ENCODE measurements around the gene MYO3B.

MYO3B gene

DNA sequence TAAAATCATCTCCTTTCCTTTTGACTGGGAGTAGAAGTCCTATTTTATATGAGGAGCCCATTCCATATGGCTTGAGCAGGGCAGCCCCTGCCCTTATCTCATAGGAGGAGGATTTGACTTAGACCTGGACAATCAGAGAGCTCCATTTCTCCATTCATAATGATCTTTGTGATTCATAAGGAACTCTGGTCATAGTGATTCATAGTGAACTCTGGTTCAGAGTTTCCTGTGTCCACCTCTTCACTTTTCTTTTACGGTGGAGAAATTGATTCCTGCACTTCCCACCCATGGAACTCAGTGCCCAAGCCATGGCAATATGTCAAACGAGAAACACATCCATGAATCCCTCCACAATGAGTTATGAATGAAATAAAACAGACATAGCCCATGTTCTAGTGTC lies 12.8 kb upstream of the MYO3B start:
- DNase-seq (ENCODE audit: low read depth): peak; percentile 5
- Histone ChIP-seq H3K36me3 (ENCODE audit: control insufficient read depth, insufficient read depth, low read length, severe bottlenecking) (no peaks in the 10 kb centered on the region), H3K9ac (ENCODE audit: low read length) (no peak overlapping the region), H3K27me3 (replicated peaks; ENCODE audit: control insufficient read depth, insufficient read depth, low read length) (no peaks in the 10 kb centered on the region), H3K9me3 (ENCODE audit: control insufficient read depth, low read length) (no peaks in the 10 kb centered on the region), H3K4me3 (ENCODE audit: low read length) (no peak overlapping the region), H3K4me1 (ENCODE audit: control insufficient read depth, insufficient read depth, low read length) (peaks cover 41% of the 10 kb centered on the region)

DNA sequence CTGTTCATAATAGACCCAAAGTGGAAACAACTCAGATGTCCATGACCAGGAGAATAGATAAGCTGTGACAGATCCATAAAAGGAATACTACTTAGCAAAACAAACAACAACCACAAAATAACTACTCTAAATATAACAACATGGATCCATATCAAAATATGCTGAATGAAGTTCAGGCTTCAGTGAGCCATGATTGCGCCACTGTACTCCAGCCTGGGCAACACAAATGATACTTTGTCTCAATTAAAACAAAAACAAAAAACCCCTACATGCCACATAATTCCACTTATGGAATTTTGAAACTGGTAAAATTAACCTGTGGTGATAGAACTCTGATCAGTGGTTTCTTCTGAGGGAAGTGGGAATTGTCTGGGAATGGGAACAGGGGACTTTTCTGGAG lies 11.2 kb upstream of the MYO3B start:
- Histone ChIP-seq H3K9me3 (ENCODE audit: control insufficient read depth, low read length) (no peaks in the 10 kb centered on the region), H3K9ac (ENCODE audit: low read length) (no peak overlapping the region), H3K4me1 (ENCODE audit: control insufficient read depth, insufficient read depth, low read length) (peaks cover 41% of the 10 kb centered on the region), H3K4me3 (ENCODE audit: low read length) (no peak overlapping the region), H3K27me3 (replicated peaks; ENCODE audit: control insufficient read depth, insufficient read depth, low read length) (no peaks in the 10 kb centered on the region), H3K36me3 (ENCODE audit: control insufficient read depth, insufficient read depth, low read length, severe bottlenecking) (no peaks in the 10 kb centered on the region)
- DNase-seq (ENCODE audit: low read depth): peak; percentile 17

DNA sequence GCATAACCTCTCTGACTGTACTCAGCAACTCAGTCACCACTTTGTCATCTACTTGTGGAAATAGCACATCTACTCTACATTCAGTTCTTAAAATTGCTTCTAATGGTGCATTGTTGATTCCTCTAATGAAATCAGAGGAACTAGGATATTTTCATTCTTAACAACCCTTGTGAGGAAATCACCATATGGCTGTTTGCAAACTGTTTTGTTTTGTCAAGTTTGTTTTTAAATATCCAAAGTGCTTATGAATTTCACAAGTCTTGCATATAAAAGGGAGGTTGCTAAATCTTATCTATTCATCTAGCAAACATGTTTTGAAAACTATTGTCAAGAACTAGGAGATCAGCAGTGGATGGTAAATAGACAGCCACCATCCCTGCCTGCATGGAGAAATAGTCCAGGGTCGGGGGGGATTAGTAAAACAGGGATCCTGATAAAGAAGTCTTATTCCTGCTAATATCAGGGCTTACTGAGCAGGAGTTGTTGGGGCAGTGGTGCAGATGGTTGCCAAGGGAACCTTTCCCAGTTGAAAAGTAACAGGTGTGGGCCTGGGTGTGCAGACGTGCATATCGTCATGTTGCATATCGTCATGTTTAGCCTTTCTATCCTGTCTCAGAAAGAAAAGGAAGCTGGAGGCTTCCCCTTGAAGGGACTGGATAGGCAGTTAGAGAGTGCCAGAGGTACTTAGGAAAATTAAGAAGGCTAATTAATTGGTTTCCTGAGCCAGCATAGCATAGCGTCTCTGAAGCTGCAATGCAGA lies 7.5 kb upstream of the MYO3B start:
- no peaks in the 10 kb centered on the region for H3K27me3 ChIP-seq (replicated peaks; ENCODE audit: control insufficient read depth, insufficient read depth, low read length)
- no peak for DNase-seq (ENCODE audit: low read depth)
- no peak overlapping the region for H3K4me3 ChIP-seq (ENCODE audit: low read length)
- H3K36me3 ChIP-seq (ENCODE audit: control insufficient read depth, insufficient read depth, low read length, severe bottlenecking): no peaks in the 10 kb centered on the region
- peaks cover 17% of the 10 kb centered on the region for H3K4me1 ChIP-seq (ENCODE audit: control insufficient read depth, insufficient read depth, low read length)
- no peak overlapping the region for H3K9ac ChIP-seq (ENCODE audit: low read length)
- H3K9me3 ChIP-seq (ENCODE audit: control insufficient read depth, low read length): no peaks in the 10 kb centered on the region

DNA sequence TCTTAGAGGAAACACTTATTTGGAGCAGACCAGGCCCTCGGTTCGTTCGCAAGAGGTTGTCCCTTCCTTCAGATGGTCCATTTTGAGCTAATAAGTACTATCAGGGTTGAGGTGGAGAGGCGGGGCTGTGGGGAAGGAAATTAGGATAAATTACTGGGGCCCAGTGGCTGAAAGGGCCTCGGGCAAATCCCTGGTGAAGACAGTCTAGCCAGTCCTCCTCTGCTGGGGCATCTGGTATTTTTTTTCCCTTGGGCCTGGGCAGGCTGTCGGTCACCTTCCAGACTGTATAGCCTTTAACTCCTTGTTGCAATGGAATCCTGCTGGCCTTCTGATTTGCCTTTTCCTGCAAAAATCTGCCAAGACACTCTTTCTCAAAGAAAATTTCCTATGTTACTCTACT lies 1.7 kb upstream of the MYO3B start:
- no peak for DNase-seq (ENCODE audit: low read depth)
- no peak overlapping the region for H3K9ac ChIP-seq (ENCODE audit: low read length)
- H3K27me3 ChIP-seq (replicated peaks; ENCODE audit: control insufficient read depth, insufficient read depth, low read length): no peaks in the 10 kb centered on the region
- H3K4me3 ChIP-seq (ENCODE audit: low read length): no peak overlapping the region
- no peaks in the 10 kb centered on the region for H3K9me3 ChIP-seq (ENCODE audit: control insufficient read depth, low read length)
- H3K36me3 ChIP-seq (ENCODE audit: control insufficient read depth, insufficient read depth, low read length, severe bottlenecking): no peaks in the 10 kb centered on the region
- H3K4me1 ChIP-seq (ENCODE audit: control insufficient read depth, insufficient read depth, low read length): peaks cover 17% of the 10 kb centered on the region

DNA sequence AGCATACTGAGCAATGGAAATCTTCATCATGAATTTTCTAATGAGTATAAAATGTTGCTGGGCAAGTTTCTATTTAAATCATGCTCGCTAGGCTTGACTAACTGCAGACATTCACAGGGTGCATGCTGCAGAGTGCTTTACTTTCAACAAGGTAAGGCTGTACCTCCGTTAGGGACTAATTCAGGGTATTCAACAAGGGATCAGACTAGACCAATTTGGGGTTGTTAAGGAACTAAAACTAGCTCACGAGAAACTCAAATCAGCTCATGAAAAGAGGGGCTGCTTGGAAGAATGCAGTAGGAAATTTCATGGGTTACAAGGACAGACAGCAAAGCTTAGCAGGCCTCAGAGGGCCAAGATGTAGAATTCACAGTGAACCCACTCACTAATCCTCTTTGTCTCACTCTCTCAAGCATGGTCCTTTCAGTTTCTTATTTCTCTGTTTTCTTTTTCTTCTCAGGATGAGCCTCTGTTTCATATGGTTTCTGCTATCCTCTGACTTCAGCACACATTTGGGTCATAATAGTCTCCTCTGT lies 2.2 kb downstream of the MYO3B start:
- Histone ChIP-seq H3K4me3 (ENCODE audit: low read length) (no peak overlapping the region), H3K9ac (ENCODE audit: low read length) (no peak overlapping the region), H3K27me3 (replicated peaks; ENCODE audit: control insufficient read depth, insufficient read depth, low read length) (no peaks in the 10 kb centered on the region), H3K36me3 (ENCODE audit: control insufficient read depth, insufficient read depth, low read length, severe bottlenecking) (no peaks in the 10 kb centered on the region), H3K4me1 (ENCODE audit: control insufficient read depth, insufficient read depth, low read length) (peaks cover 17% of the 10 kb centered on the region), H3K9me3 (ENCODE audit: control insufficient read depth, low read length) (peaks cover 2% of the 10 kb centered on the region)
- DNase-seq (ENCODE audit: low read depth): no peak

DNA sequence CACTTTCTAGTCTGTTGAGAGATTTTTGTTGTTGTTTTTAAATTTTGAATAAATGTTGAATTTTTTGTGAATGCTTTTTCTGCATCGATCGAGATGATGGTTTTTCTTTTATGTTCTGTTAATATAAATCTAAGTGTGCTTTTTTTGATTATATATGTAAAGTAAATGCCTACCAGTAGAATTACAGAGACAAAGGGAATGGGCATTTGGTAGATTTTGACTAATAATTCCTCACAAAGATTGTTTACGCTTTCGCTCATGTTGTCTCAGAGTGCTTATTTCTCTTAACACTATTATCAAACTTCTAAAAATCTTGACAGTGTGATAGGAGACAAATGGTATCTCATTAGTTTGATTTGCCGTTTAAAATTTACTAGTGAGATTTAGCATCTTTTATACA lies 3.7 kb downstream of the MYO3B start:
- peaks cover 17% of the 10 kb centered on the region for H3K4me1 ChIP-seq (ENCODE audit: control insufficient read depth, insufficient read depth, low read length)

DNA sequence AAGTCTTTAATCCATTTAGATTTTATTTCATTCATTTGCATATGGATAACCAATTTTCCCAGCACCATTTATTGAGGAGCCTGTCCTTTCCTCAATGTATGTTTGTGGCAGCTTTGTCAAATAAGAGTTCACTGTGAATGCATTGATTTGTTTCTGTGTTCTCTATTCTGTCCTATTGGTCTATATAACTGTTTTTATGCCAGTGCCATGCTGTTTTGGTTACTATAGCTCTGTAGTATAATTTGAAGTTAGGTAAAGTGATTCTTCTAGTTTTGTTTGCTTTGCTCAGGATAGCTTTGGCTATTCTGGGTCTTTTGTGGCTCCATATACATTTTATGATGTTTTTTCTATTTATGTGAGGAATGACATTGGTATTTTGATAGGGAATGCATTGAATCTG lies 7.4 kb downstream of the MYO3B start:
- no peak overlapping the region for H3K4me3 ChIP-seq (ENCODE audit: low read length)
- no peaks in the 10 kb centered on the region for H3K36me3 ChIP-seq (ENCODE audit: control insufficient read depth, insufficient read depth, low read length, severe bottlenecking)
- no peaks in the 10 kb centered on the region for H3K4me1 ChIP-seq (ENCODE audit: control insufficient read depth, insufficient read depth, low read length)
- no peak overlapping the region for H3K9ac ChIP-seq (ENCODE audit: low read length)
- H3K27me3 ChIP-seq (replicated peaks; ENCODE audit: control insufficient read depth, insufficient read depth, low read length): no peaks in the 10 kb centered on the region
- DNase-seq (ENCODE audit: low read depth): no peak
- peaks cover 33% of the 10 kb centered on the region for H3K9me3 ChIP-seq (ENCODE audit: control insufficient read depth, low read length)

More for the DNA sequence above, 3.7 kb downstream of the MYO3B start:
- Histone ChIP-seq H3K9me3 (ENCODE audit: control insufficient read depth, low read length) (peaks cover 15% of the 10 kb centered on the region), H3K36me3 (ENCODE audit: control insufficient read depth, insufficient read depth, low read length, severe bottlenecking) (no peaks in the 10 kb centered on the region), H3K4me3 (ENCODE audit: low read length) (no peak overlapping the region), H3K9ac (ENCODE audit: low read length) (no peak overlapping the region), H3K27me3 (replicated peaks; ENCODE audit: control insufficient read depth, insufficient read depth, low read length) (no peaks in the 10 kb centered on the region)
- DNase-seq (ENCODE audit: low read depth): no peak

DNA sequence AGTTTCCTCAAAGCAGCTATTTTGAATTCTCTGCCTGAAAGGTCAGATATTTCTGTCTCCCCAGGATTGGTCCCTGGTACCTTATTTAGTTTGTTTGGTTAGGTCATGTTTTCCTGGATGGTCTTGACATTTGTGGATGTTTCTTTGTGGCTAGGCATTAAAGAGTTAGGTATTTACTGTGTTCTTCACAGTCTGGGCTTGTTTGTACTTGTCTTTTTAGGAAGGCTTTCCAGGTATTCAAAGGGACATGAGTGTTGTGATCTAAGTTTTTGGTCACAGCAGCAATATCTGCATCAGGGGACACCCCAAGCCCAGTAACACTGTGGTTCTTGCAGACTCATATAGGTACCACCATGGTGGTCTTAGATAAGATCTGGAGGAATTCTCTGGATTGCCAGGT lies 11.8 kb downstream of the MYO3B start:
- H3K36me3 ChIP-seq (ENCODE audit: control insufficient read depth, insufficient read depth, low read length, severe bottlenecking): no peaks in the 10 kb centered on the region
- H3K27me3 ChIP-seq (replicated peaks; ENCODE audit: control insufficient read depth, insufficient read depth, low read length): no peaks in the 10 kb centered on the region
- H3K4me1 ChIP-seq (ENCODE audit: control insufficient read depth, insufficient read depth, low read length): no peaks in the 10 kb centered on the region
- no peak overlapping the region for H3K4me3 ChIP-seq (ENCODE audit: low read length)
- H3K9ac ChIP-seq (ENCODE audit: low read length): no peak overlapping the region
- no peak for DNase-seq (ENCODE audit: low read depth)
- H3K9me3 ChIP-seq (ENCODE audit: control insufficient read depth, low read length): peaks cover 40% of the 10 kb centered on the region

DNA sequence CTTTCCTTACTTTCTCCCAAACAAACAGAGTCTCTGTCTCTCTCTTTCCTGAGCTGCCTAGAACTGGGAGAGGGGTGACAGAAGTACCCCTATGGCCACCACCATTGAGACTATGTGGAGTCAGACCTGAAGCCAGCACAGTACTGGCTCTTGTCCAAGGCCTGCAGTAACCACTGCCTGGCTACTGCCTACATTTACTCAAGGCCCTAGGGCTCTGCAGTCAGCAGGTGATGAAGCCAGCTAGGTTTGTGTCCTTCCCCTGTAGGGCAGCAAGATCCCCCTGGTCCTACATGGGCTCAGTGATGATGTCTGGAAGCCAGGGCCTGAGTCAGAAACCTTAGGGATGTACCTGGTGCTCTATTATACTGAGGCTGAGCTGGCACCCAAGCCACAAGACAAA lies 12.2 kb downstream of the MYO3B start:
- H3K9ac ChIP-seq (ENCODE audit: low read length): no peak overlapping the region
- DNase-seq (ENCODE audit: low read depth): no peak

DNA sequence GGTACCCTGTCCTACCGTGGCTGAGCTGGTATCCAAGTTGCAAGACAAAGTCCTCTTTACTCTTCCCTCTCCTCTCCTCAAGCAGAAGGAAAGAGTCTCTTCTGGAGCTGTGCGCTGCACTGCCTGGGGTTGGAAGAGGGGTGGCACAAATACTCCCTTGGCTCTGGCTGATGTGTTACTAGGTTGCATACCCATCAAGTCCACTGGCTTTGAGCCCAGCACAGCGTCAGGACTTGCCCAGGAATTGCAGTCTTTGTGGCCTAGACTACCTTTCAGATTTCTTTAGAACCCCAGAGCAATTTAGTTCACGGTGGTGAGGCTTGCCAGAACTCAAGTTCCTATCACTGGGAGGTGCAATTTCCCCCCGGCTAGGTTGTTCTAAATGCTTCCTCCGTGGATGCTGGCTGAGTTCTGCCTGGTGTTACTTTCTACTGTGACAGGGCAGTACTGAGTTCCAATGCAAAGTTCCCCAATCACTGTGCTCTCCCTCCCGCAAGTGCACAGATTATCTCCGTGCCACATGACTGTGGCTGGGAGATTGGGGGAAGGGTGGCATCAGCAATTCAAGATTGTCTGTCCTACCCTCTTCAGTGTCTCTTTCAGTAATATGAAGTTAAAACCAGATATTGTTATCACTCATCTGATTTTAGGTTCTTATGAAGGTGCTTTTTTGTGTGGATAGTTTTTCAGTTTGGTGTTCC lies 13.4 kb downstream of the MYO3B start:
- Histone ChIP-seq H3K36me3 (ENCODE audit: control insufficient read depth, insufficient read depth, low read length, severe bottlenecking) (no peaks in the 10 kb centered on the region), H3K9me3 (ENCODE audit: control insufficient read depth, low read length) (peaks cover 26% of the 10 kb centered on the region), H3K4me1 (ENCODE audit: control insufficient read depth, insufficient read depth, low read length) (no peaks in the 10 kb centered on the region), H3K4me3 (ENCODE audit: low read length) (no peak overlapping the region), H3K27me3 (replicated peaks; ENCODE audit: control insufficient read depth, insufficient read depth, low read length) (peaks cover 7% of the 10 kb centered on the region), H3K9ac (ENCODE audit: low read length) (no peak overlapping the region)
- no peak for DNase-seq (ENCODE audit: low read depth)

More for the DNA sequence above, 12.2 kb downstream of the MYO3B start:
- Histone ChIP-seq H3K4me3 (ENCODE audit: low read length) (no peak overlapping the region), H3K4me1 (ENCODE audit: control insufficient read depth, insufficient read depth, low read length) (no peaks in the 10 kb centered on the region), H3K27me3 (replicated peaks; ENCODE audit: control insufficient read depth, insufficient read depth, low read length) (no peaks in the 10 kb centered on the region), H3K9me3 (ENCODE audit: control insufficient read depth, low read length) (peaks cover 37% of the 10 kb centered on the region), H3K36me3 (ENCODE audit: control insufficient read depth, insufficient read depth, low read length, severe bottlenecking) (no peaks in the 10 kb centered on the region)

DNA sequence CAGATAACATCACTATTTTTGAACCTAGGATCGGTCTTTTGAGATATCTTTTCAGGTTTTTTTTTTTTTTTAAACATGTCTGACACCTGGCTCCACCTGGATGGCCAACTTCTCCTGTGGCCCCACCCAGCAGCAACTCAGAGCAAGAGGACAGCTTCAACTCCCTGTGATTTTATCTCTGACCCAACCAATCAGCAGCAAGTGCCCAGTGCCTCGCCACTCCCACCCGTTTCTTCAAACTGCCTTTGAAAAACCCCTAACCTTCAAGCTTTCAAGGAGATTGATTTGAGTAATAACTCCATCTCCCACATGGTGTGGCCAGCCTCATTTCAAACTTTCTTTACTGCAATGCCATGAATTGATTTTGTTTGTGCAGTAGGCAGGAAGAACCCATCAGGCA lies 19.0 kb downstream of the MYO3B start:
- DNase-seq (ENCODE audit: low read depth): no peak
- no peak overlapping the region for H3K9ac ChIP-seq (ENCODE audit: low read length)
- peaks cover 7% of the 10 kb centered on the region for H3K27me3 ChIP-seq (replicated peaks; ENCODE audit: control insufficient read depth, insufficient read depth, low read length)
- H3K4me1 ChIP-seq (ENCODE audit: control insufficient read depth, insufficient read depth, low read length): no peaks in the 10 kb centered on the region
- no peak overlapping the region for H3K4me3 ChIP-seq (ENCODE audit: low read length)
- no peaks in the 10 kb centered on the region for H3K9me3 ChIP-seq (ENCODE audit: control insufficient read depth, low read length)
- no peaks in the 10 kb centered on the region for H3K36me3 ChIP-seq (ENCODE audit: control insufficient read depth, insufficient read depth, low read length, severe bottlenecking)

All from adipocyte (in vitro differentiated cells).